OCI-LY1 (cell line): ENCODE results near the gene MCC.

Experiments
- H2AFZ ChIP-seq: fragments of 200-600 bp; sonication (generic), shearing (Covaris generic); 2 replicates; pipeline ENCODE4 v1.6.0; 2014; ENCODE audit warnings: antibody characterized with exemption, mild to moderate bottlenecking, low read length
- H3F3A ChIP-seq: fragments of 200-600 bp; sonication (generic), shearing (Covaris generic); 2 replicates; pipeline ENCODE4 v1.6.0; 2014; ENCODE audit warnings: mild to moderate bottlenecking, antibody characterized with exemption, low read length, moderate library complexity; ENCODE audit not compliant: insufficient read depth
- H3K27ac ChIP-seq: fragments of 200-600 bp; sonication (generic); 2 replicates; pipeline ENCODE4 v1.5.1; 2014; ENCODE audit warnings: low read length, mixed run types, mild to moderate bottlenecking, low read depth; ENCODE audit not compliant: poor library complexity, severe bottlenecking
- H3K27me3 ChIP-seq: fragments of 200-600 bp; sonication (generic); 2 replicates; pipeline ENCODE4 v1.6.0; 2014; ENCODE audit warnings: antibody characterized with exemption, mild to moderate bottlenecking, low read length, moderate library complexity; ENCODE audit not compliant: insufficient read depth
- H3K36me3 ChIP-seq: fragments of 200-600 bp; sonication (generic); 2 replicates; pipeline ENCODE4 v1.6.1; 2014; ENCODE audit warnings: mild to moderate bottlenecking, antibody characterized with exemption, low read length, moderate library complexity, mixed read lengths; ENCODE audit not compliant: insufficient read depth
- H3K4me1 ChIP-seq: fragments of 200-600 bp; sonication (generic); 2 replicates; pipeline ENCODE4 v1.5.1; 2014; ENCODE audit warnings: mild to moderate bottlenecking, low read length, moderate library complexity; ENCODE audit not compliant: insufficient read depth, severe bottlenecking
- H3K4me2 ChIP-seq: fragments of 200-600 bp; sonication (generic), shearing (Covaris generic); 2 replicates; pipeline ENCODE4 v1.6.1; 2014; ENCODE audit warnings: low read length
- H3K4me3 ChIP-seq: fragments of 200-600 bp; sonication (generic); 2 replicates; pipeline ENCODE4 v1.5.1; 2014; ENCODE audit warnings: low read length, low read depth, mild to moderate bottlenecking, mixed read lengths; ENCODE audit not compliant: poor library complexity, severe bottlenecking
- H3K79me2 ChIP-seq: fragments of 200-600 bp; shearing (Covaris generic); 2 replicates; pipeline ENCODE4 v1.6.1; 2016; ENCODE audit warnings: mixed run types, low read length, mixed read lengths; ENCODE audit not compliant: insufficient read depth
- H3K9ac ChIP-seq: fragments of 200-600 bp; sonication (generic), shearing (Covaris generic); 2 replicates; pipeline ENCODE4 v1.6.1; 2014; ENCODE audit warnings: mild to moderate bottlenecking, low read length, mixed read lengths
- H3K9me2 ChIP-seq: fragments of 200-600 bp; sonication (generic), shearing (Covaris generic); 2 replicates; pipeline ENCODE4 v1.6.1; 2014; ENCODE audit warnings: low read depth, mild to moderate bottlenecking, low read length, mixed read lengths
- H3K9me3 ChIP-seq: fragments of 200-600 bp; shearing (Covaris generic); 2 replicates; pipeline ENCODE4 v1.6.1; 2014; ENCODE audit warnings: low read length, mixed read lengths
- H4K20me1 ChIP-seq: fragments of 200-600 bp; sonication (generic), shearing (Covaris generic); 2 replicates; pipeline ENCODE4 v1.6.0; 2016; ENCODE audit warnings: mild to moderate bottlenecking, low read length; ENCODE audit not compliant: insufficient read depth
- EZH2 ChIP-seq: fragments of 200-600 bp; sonication (generic), shearing (Covaris generic); IDR thresholded peaks from 2 replicates; pipeline ENCODE4 v1.8.0; 2017; ENCODE audit warnings: borderline replicate concordance, mixed run types, mild to moderate bottlenecking, antibody characterized with exemption, low read length, moderate library complexity, mixed read lengths
- TF ChIP-seq, protein P1 (sequence below): fragments of 200-600 bp; sonication (generic), shearing (Covaris generic); IDR thresholded peaks from 2 replicates; pipeline ENCODE4 v1.5.1; 2017; ENCODE audit warnings: mild to moderate bottlenecking, antibody characterized with exemption, low read length, moderate library complexity, mixed read lengths

Gene MCC

GRCh38 chr5:113179156-113179555 is 309.1 kb downstream of the MCC start:
- H3K27me3 ChIP-seq: no peaks in the 10 kb centered on the region
- TF ChIP-seq, protein P1, sequence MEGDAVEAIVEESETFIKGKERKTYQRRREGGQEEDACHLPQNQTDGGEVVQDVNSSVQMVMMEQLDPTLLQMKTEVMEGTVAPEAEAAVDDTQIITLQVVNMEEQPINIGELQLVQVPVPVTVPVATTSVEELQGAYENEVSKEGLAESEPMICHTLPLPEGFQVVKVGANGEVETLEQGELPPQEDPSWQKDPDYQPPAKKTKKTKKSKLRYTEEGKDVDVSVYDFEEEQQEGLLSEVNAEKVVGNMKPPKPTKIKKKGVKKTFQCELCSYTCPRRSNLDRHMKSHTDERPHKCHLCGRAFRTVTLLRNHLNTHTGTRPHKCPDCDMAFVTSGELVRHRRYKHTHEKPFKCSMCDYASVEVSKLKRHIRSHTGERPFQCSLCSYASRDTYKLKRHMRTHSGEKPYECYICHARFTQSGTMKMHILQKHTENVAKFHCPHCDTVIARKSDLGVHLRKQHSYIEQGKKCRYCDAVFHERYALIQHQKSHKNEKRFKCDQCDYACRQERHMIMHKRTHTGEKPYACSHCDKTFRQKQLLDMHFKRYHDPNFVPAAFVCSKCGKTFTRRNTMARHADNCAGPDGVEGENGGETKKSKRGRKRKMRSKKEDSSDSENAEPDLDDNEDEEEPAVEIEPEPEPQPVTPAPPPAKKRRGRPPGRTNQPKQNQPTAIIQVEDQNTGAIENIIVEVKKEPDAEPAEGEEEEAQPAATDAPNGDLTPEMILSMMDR: no peak
- no peak for TF ChIP-seq EZH2
- no peaks in the 10 kb centered on the region for H3K36me3 ChIP-seq
- no peak overlapping the region for H3K27ac ChIP-seq
- no peak overlapping the region for H2AFZ ChIP-seq
- no peaks in the 10 kb centered on the region for H3F3A ChIP-seq
- no peak overlapping the region for H3K4me3 ChIP-seq
- no peak overlapping the region for H3K9ac ChIP-seq
- no peaks in the 10 kb centered on the region for H3K9me2 ChIP-seq
- H3K79me2 ChIP-seq: no peaks in the 10 kb centered on the region
- H3K4me1 ChIP-seq: no peaks in the 10 kb centered on the region
- no peaks in the 10 kb centered on the region for H3K9me3 ChIP-seq
- no peak overlapping the region for H3K4me2 ChIP-seq
- no peaks in the 10 kb centered on the region for H4K20me1 ChIP-seq

- no peak for TF ChIP-seq EZH2
- TF ChIP-seq, protein P1: no peak
- H3K79me2 ChIP-seq: no peaks in the 10 kb centered on the region
Measured at GRCh38 chr5:113178073-113178779, 310.0 kb downstream of the MCC start.

GRCh38 chr5:113177225-113177624 is 311.0 kb downstream of the MCC start:
- Histone ChIP-seq H3K4me3 (no peak overlapping the region), H3F3A (no peaks in the 10 kb centered on the region), H3K9me2 (no peaks in the 10 kb centered on the region), H3K36me3 (no peaks in the 10 kb centered on the region), H3K4me2 (no peak overlapping the region), H4K20me1 (no peaks in the 10 kb centered on the region), H3K27me3 (no peaks in the 10 kb centered on the region), H3K79me2 (no peaks in the 10 kb centered on the region), H3K9me3 (no peaks in the 10 kb centered on the region), H3K27ac (no peak overlapping the region), H3K9ac (no peak overlapping the region), H2AFZ (no peak overlapping the region), H3K4me1 (no peaks in the 10 kb centered on the region)
- no peak for TF ChIP-seq EZH2
- TF ChIP-seq, protein P1: no peak

More at GRCh38 chr5:113178073-113178779, 310.0 kb downstream of the MCC start:
- Histone ChIP-seq H3K4me2 (no peak overlapping the region), H3K27me3 (no peaks in the 10 kb centered on the region), H3F3A (no peaks in the 10 kb centered on the region), H3K27ac (no peak overlapping the region), H3K36me3 (no peaks in the 10 kb centered on the region), H3K4me3 (no peak overlapping the region), H3K9me2 (no peaks in the 10 kb centered on the region), H3K9ac (no peak overlapping the region), H3K4me1 (no peaks in the 10 kb centered on the region), H3K9me3 (no peaks in the 10 kb centered on the region), H4K20me1 (no peaks in the 10 kb centered on the region), H2AFZ (no peak overlapping the region)
